ENCODE data around the gene PRKCA.
"Not testable (repeated sequence)": the region's sequence is repeated elsewhere in the genome, so short reads cannot be mapped to it uniquely, and the experiment has no call there.

The PRKCA gene

DNA sequence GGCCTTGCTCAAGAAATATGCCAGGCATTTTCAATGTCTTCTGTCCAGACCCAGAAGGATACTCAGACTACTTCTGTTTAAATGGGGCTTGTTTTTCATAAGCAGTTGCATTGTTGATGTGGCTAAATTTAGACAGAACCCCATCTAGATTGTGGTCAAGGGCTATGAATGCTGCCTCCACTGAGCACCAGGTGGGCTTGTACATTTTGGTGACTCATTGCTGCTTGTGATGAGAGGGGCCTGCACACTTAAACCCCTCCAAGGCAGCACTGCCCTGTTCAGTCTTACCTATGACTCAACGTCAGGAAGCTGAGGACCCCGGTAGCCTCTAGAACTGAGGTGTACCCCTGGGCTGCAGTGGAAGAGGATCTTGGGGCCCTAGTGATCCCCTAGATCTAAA lies 144.0 kb downstream of the PRKCA start:
- DNase-seq: no peak

DNA sequence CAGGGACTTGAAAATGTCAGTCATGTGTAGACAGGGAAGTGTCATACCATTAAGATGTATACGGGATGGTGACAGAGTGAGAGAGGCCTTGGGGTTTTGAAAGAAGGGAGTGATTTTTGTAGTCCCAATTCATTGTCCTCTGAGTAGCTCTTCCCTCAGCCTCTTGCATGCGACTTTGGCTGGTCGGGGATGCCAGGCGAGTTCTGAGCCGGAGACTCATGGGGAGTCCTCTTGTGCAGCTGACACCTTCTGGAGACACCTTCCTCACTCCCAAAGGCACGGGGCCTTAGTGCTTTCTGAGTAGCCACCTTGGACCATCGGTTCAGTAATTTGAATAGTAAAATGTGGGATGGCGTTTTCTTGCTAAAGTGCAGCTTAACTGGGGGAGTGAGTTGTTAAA lies 144.7 kb downstream of the PRKCA start:
- DNase-seq: no peak

DNA sequence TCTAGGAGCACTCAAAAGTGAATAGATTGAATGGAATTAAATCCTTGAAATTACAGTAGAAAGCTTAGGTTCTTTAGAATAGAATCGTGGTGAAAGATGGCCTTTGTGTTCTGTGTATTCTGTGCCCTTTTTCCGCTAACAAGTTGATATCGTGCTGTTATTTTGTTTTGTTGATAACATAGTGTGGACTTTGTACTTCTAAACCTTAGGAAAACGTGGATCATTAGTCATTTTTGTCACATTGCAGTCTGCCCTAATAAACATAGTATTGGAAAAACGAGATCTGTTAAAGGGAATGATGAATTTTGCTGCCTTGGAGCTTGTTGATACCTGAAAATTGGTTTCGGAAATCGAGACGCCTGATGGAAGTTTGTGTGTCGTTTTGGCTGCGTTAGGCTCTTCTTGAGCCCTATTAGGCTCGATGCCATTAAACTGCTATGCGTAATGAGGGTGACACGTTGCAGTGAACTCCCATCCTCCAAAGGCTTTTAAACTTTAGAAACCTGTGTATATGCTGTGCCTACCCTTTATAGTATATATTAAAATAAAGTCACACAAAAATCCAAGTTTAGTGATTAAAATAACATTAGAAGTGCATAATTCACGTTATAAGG lies 145.7 kb downstream of the PRKCA start:
- DNase-seq: no peak

DNA sequence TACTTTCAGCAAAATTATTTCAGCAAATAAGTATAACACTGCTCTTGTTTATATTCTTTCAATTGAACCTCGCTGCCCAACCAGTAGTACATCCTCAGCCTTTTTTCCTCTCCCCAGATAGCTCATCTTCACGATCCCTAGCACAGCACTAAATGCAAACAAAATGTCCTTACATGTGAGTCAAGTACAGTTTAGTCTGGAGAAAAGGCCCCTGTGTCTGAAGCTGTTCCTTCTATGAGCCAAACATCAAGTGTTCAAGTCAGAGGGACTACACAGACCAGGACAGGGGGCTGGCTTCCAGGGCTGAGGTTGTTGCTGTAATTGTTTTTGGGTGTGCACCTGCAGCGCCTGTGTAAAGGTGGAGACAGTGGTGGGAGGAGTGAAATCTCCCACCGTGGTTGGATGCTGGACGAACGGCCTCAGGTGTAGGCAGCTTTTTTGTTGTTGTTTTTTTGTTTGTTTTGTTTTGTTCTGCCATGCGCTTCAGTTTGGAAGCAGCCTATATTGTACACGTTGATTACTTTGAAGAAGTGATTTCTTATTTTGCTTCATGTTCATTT lies 147.1 kb downstream of the PRKCA start:
- no peak for DNase-seq

DNA sequence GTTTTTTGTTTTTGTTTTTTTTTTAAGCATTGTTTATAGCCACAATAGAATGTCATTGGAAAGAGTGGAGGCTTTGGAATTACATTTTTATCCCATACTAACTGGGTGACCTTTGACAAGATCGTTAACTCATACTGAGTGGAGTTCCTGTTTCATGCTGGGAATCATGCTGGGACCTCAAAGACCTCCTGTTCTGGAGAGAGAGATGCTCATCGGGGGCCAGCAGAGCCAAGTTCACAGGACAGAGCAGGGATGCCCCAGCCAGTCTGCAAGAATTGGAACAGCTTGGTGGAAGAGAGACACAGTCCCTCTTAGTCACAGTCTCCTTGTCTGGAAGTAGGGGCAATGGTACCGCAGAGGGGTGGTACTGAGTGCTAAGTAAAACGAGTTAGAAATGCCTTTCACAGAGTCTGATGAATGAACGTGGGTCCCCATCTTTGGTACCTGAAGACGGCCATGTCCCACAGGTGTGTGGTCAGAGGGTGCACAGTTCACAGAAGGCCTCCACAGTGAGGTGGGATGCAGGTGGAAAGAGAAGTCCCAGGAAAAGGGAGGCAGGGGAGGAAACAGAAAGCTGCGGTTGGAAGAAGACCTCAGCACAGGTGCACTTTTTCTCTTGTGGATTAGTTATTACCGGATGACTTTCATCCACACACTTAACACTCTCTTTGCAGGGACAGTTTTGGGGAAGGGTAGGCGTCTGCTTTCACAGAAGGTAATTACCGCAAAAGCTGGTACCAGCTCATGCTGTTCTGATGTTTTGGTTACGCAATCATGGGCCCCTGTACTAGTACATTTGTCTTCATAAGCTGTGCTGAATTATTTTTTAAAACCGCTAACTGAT lies 147.8 kb downstream of the PRKCA start:
- no peak for DNase-seq

DNA sequence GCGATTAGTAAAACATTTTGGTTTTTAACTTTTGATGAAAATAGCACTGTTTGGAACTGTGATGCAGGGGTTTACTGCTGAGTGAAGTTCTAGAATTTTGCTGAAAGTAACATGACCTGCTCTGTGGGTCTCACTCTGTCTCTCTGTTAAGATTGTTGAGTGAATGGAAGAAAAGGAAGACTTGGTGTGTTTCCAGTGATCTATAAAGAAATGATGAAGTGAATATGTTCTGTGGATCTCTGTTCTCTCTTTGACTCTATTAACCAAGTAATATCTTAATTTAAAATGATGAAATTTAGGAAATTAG lies 148.4 kb downstream of the PRKCA start:
- DNase-seq: no peak

DNA sequence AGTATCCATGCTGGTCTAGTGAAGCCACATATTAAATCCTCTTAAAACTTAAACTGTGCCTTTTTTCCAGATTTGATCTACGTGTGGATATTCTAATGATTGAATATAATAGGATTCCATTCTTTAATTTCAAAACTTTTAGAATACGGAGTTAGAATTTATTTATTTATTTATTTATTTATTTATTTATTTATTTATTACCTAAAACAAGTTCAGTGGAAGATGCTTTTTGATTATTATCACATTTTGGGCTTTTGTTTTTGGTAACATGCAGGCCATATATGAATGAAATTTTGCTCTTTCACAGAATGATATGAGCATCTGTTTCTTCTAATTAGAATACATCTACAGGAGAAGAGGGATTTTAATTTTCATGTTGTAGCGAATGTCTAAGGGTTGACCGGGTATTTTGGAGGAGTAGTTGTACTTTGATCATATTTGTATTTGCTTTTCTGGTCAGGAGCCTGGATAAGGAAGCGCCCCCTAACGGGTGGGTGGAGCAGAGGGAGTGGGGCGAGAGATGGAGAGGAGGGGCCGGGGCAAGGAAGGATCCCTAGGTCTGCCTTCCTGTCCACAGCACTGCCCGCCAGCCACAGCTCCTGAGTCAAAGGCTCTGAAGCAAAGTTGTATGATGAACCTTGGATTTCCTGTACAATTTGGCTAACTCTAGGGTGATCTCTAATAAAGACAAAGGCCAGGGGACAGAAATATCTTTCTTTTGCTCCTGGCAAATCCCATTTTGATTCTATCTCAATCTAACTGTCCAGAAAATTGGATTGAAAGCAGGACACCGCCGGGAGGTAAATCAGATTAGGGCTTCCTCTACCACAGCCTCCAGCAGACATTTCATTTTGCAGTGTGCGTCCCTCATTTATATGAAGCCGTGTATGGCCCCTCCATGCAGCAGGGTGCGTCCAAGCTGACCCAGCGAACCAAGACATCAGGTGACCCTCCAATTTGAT lies 149.1 kb downstream of the PRKCA start:
- no peak for DNase-seq

DNA sequence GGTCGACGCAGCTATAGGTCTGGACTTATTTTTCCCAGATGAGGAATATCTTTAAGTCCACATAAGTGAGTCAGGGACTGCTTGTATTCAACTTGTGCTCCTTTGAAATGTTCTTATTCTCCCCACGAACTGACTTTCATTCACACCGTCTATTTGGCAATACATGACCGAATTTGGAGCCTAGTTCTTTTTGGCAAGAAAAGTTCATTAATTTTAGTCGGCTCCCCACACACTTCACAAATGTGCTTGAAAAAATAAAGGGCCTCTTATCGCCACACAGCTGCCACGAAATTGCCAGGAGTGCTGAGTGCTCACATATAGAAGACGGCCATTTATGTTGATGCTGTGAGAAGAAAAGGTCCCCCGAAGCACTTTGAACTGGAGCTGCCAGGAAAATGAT lies 152.6 kb downstream of the PRKCA start:
- no peak for DNase-seq

DNA sequence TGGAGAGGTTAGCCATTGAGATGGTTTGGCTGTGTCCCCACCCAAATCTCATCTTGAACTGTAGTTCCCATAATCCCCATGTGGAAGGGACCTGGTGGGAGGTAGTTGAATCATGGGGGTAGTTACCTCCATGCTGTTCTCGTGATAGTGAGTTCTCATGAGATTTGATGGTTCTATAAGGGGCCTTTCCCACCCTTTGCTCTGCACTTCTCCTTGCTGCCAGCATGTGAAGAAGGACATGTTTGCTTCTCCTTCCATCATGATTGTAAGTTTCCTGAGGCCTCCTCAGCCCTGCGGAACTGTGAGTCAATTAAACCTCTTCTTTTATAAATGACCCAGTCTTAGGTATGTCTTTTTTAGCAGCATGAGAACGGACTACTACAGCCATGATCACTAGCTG lies 155.1 kb downstream of the PRKCA start:
- DNase-seq: not testable (repeated sequence)

DNA sequence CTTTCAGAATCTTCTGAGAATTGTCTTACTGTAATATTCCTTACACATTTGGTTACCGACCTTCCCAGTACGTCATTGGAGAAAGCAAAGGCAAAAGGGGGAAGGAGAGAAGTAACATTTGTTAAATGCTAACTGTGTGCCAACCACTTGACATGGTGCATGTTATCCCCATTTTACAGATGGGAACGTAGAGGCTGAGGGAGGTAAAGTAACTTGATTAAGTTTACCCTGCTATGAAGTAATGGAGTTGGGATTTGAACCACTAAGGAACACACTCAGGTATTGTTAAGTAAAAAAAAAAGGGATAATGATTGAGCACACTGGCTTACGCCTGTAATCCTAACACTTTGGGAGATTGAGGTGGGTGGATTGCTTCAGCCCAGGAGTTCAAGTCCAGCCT lies 156.4 kb downstream of the PRKCA start:
- DNase-seq: no peak

DNA sequence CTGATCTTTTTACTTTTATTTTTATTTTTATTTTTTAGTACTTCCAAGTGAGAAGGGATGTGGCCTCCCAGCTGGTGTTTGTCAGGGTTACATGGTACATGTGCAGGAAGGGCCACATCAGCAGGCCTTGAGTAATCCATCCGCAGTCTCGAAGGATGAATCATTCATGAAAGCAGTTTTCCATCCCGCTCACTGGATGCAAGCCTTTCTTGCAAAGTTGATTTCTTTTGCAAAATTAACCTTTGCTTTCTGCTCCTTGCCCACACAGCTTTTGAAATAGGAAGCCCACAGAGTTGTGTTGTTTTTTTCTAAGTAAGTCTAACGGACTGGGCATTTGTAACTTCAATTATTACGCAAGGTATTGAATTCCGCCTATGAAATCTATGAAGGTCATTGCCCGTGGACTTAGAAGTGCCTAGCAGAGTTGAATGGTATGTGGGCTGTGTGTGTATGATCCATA lies 157.4 kb downstream of the PRKCA start:
- DNase-seq: no peak

DNA sequence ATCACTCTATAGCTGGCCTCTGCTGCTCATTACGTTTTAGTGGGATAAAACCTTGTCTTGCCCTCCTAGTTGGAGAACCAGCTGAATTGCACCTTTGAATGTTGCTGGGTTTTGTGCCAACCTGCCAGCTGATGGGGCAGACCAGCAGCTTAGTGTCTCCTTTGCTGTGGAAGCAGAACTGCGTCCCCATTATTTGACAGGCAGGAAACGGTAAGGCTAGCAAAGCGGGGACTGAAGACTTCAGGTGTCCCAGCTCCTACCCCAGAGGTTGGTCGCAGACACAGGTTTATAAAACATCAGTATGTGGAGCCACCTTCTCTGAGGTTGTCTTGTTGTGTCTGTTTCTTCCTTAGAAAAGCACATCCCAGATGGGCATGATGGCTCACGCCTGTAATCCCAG lies 158.1 kb downstream of the PRKCA start:
- DNase-seq: no peak

DNA sequence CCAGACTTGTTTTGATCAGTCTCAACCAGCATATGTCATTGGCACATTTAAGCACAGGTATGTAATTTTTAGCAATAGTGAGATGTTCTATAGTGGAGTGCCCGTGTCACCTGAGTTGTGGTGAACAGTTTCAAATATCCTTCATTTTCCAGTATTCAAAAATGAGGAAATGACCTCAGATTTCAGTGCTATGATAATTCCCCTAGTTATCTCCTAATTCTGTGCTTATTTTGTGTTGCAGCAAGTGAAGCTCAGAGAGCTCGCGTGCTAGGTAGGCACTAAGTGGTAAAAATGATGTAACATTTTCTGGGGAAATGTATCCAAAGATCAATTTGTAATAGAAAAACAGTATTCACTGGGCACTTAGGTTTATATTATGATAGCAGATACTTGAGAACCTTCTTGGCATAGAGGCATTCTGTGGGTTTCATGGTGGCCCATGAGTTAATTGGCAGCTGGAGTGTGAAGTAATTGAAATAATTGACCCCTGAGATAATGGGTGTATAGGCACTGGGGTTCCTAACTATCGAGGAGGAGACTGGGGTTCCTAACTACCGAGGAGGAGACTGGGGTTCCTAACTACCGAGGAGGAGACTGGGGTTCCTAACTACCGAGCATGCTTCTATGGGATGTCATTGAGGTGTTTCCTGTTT lies 159.1 kb downstream of the PRKCA start:
- DNase-seq: no peak

DNA sequence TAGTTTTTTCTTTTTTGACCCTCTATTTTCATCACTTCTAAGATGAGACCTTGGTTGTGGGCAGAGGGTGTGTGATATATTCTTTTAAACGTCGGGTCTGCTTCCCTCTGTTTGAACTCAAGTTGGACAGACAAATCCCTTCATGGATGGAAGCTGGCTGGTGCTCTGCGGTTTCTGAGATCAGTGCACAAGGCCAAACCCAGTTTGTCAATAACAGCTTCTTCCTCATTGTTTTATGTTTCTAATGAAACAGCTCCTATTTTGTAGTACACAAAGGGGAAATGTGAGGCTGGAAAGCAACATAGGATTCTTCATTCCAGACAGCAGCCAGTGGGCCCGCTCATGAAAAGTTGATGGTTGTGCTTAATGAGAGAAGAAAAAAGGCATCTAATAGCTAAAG lies 159.6 kb downstream of the PRKCA start:
- no peak for DNase-seq

DNA sequence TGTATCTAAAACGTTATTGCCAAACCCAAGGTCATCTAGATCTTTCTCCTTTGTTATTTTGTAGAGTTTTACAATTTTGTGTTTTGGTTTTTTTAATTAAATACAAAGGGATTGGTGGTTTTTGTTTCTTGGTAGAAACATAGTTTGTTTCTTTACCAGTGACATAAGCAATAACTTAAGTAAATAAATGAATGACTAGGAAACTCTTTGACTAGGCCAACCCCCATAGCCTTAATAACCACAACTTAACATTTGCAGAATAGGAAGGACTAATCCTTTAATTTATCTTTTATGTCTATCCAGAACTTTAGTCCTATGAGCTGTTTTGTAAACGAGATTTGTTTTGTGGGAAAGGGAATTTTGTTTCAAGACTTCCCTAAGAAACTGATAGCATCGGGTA lies 162.5 kb downstream of the PRKCA start:
- no peak for DNase-seq

DNA sequence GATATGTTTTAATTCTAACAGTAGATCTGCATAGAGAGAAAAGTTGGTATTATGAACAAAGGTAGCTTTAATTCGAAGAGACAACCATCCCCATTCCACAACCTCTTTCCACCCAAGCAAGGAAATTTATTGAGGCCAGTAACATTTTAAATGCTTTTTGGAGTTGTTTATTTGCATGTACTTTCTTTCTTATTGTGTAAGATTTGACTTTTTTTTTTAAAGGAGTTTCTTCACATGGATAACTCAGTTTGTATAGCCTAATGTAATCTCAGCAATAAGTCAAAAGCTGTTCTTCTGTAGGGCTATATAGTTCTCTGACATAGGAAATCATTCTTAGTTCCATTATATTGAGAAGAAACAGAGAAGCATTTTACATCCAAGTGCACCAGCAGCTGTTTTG lies 163.3 kb downstream of the PRKCA start:
- DNase-seq: no peak

DNA sequence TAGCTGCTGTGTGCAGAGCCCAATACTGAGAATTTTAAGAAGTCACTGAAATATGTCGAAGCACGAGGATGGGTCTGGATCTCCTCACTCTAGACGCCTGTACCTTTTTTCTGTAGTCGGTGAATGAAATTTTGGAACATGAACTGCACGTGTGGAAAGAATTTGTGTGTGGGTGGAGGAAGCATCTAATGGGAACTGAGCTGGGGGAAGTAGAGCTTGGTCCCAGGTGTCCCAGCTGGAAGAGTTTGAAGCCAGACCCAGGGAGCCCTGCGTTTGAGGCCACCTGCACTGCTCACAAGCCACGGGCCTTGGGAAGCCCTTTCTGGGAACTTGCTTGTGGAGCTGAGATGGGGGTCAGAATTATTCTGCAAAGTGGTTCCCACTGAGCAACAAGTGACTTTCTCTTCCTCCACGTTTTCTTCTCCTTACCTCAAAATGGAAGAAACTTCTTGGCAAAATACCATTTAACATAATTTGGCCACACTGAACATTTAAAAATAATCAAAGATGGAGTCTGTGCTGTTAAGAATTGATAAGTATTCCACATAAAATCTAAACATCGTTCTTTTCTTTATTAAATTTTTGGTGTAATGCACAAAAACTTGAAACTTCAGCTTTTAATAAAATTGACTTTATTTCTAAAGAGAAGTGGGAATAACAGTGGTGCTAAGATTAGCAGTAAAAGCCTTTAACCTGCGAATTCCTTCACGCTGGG lies 163.8 kb downstream of the PRKCA start:
- no peak for DNase-seq

DNA sequence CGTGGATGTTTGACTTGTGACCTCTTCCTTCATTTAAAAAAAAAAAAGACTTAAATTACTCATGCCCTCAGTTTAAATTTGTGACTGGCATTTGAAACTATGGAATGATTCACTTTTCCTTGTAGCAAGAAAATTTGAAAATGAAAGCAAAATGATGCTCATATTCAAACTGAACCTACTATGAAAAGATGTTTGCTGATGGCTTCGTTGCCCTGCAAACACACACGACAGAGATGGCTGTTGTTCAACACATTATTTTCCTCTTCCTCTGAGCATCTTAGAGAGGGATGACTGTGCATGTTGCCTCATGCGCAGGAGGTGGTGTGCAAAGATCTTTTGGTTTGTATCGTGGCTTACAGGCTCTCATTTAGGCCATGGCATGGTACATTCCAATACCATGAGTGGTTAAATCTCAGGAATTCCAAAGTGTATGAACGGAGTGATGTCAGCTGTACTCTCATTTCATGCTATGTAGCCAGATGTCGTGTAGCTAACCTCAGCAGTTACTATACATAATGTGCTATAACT lies 164.5 kb downstream of the PRKCA start:
- peak in 1 of 4 experiments; percentile 6 for DNase-seq

DNA sequence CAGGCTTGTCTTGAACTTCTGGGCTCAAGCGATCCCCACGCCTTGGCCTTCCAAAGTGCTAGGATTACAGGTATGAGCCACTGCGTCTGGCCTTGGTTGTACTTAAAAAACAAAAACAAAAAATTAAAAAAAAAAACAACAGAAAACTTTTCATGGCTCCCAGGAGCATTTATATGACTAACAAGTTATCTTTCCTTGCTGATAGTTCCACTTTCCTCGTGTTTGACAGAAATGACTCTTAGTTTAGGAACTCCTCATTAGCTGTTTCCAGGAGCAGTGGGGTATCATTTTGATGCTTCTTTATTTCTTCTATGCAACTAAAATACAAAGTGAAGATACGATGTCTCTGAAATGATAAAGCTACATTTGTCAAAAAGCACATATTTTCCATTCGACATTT lies 165.4 kb downstream of the PRKCA start:
- no peak for DNase-seq

DNA sequence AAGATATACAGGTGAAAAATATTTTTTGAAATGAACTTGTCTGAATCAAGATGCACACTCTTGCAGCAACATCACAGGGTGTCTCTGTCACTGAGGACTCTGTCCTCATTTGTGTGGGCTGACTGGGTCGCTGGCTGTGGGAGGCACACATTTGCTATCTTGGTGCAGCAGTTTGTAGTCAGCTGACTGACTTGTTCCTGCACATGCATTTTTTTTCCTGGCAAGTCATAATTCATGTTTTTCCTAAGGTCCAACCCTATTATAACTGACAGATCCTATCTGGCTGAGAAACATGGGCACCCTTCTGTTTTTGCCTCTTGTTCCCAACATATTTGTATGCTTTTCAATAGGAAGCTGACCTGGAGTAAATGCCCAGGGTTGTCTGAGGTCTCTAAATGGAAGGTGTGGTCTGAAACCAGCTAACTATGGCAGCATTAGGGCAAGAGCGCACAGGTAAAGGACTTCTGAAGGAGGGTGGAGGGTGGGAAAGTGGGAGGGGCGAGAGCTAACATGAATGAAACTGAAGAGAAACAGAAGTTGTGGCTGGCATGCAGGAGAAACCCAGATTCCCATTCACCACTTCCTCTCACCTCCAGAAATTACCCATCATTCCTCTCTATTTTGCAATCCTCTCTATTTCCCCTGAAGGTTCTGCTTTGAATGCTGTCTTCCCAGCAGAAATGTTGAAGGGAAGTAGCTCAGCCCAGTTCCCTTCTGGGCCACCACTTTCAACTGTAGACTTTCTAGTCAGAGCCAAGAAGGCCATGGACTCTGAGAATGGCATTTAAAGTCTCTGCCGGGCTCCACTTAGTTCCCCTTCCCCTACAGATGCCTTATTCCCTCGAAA lies 166.1 kb downstream of the PRKCA start:
- DNase-seq: no peak

DNA sequence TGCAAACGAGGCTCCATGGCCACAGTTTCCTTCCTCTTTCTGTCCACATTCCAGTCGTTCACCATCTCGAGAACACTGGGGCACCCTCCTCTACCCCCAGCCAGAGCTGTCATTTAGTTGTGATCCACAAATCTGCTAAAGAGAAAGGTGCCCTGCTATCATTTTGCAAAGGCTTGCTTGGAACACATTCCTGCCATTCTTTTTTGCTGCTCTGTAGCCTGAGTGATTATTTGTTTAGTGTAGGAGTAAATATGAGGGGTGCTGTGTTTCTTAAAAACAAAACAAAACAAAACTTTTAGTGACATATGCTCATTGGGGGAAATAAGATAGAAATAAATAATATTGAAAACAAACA lies 166.7 kb downstream of the PRKCA start:
- no peak for DNase-seq

All from activated CD4-positive, CD25-positive, alpha-beta regulatory T cell (primary cell).